ENCODE data around the gene RBBP8NL.
A peak's percentile ranks its signal among the peaks of the same experiment; 100 is the strongest.
"Not testable (repeated sequence)": the region's sequence is repeated elsewhere in the genome, so short reads cannot be mapped to it uniquely, and the experiment has no call there.

Gene RBBP8NL

DNA sequence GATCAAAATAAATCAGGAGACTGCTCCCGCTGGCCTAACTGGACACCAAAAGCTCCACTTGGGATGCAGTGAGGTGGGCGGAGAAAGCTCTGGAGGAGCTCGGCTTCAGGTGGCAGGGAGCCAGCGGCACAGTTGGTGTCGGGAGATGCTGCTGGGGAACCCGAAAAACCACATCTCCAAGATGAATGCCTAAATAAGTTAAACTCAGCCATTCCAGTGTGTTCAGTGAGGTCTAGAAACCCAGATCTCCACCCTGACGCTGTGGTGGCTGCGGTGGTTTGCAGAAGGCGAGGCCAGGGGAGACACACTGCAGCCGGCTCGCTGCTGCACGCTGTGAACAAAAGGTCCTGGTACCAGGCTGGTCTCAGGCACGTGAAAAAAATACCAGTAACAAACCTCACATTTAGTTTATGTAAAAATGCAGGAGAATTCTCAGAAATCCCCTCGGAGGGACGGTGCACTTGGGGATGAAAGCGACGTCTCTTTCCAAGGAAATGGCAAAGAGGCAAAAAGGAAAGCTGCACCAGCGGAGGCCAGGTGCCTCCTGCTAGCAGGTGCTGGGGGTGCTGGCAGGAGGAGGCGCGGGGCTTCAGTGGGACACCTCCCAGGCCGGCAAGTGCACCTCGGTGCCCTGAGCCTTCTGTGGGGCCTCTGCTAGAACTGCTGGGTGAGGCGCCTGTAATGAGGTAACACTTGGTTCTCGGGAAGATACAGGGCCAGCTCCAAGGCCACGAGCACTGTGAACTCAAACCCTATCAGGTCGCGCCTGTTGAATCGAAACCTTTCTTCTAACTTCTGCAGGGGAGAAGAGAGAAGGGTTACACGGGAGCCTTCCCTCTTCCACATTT lies 36.8 kb downstream of the RBBP8NL start:
- DNase-seq, result no peak

DNA sequence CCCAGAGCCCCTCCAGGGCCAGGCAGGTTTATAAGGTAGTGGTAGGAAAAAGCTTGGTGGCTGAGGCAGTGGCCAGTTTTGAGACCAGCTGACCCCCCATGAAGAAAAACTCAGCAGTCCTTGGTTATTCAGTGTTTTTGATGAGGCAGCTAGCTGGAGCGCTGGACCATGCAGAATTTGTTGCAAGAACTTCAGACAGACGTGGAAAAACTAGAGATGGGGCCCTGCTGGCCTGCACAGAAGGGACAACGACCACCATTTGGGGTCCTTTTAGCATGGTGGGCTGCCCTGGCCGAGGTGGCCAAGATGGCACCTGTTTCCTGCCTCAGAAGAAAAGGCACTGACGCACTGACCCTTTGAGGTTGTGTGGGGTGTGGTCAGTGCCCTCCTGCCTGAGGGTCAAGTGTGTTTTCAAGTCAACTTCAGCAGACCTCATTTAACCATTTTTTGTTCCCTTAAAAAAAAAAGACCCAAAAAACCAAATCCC lies 37.7 kb downstream of the RBBP8NL start:
- no peak for DNase-seq

DNA sequence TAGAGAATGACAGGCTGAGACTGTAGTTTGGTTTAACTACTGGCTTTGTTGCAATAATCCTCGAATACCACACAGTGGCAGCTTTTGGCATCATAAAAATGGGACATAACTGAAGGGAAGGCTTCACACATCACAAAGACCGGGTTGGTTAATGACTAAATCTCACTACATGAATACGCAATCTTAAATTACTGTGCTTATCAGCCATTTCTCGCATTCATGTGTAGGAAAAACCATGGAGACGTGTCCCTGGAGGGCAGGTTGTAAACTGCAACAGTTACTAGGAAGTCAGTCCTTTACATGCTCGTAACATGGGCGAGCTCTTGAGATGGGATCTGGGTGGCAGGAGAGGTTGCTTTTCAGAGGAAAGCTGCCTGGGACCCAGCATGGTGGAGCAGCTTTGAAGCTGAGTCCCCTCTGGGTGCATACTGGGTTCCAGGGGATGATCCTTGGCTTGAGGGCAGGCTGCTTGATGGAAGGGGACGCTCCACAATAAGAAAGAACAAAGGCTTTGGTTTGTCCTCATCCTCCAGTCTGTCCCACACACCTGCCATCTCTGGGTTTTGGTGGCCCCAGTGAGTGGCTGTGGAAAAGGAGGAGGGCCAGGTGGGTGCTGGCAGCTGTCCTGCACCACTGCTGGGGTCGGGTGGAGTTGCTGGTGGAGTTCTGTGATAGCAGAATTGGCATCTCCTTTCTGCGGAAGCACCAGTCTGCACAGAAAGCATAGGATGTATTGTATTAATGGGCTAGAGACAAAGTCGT lies 38.3 kb downstream of the RBBP8NL start:
- DNase-seq, result no peak

DNA sequence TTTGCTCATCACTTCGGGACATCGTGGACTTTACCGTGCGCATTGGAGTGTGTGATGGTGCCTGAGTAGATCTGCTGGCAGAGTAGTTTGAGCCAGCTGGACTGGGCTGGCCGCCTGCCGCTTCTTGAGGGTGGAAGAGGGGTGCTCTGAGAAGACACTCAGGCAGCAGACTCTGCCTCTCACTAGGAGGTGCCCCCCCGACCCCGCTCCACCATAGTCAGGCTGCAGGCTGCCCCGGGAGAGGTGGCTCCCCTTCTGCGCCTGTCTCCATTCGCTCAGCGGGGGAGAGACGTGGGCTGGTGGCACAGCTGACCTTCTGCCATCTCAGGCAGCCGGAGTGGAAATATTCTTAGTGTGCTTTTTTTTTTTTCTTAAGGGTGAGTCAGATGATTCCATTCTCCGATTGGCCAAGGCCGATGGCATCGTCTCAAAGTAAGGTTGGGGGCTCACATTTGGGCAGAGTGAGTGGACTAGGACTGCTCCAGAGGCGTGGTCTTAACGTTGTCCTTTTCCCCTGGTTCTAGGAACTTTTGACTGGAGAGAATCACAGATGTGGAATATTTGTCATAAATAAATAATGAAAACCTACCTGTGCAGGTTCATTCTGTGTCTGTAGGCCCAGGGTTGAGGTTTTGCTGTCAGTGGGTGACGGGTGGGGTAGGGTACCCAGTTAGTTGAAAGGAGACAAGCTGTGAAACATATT lies 39.3 kb downstream of the RBBP8NL start:
- DNase-seq, result no peak

DNA sequence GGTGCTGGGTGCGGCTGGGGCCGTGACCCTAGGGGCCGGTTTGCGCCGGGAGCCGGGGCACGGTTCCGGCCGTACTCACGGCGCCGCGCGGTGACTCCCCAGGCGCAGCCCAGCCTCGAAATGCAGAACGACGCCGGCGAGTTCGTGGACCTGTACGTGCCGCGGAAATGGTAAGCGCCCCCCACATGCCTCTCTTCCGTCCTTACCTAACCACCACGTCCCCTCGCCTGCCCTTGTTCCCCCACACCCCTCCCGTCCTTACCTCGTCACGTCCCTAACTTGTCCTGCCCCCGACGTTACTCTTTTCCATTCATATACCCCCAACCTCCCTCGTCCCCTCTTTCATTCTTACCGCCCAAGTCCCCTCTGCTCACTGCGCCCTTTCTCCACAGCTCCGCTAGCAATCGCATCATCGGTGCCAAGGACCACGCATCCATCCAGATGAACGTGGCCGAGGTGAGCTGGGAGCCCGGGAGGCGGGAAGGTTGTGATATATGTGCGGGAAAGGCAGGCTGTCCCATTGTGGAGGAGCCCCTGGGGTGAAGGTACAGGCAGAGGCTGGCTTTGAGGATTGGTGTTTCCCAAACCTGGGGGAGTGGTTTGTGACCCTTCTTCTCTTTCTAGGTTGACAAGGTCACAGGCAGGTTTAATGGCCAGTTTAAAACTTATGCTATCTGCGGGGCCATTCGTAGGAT lies 40.0 kb downstream of the RBBP8NL start:
- DNase-seq, result no peak

DNA sequence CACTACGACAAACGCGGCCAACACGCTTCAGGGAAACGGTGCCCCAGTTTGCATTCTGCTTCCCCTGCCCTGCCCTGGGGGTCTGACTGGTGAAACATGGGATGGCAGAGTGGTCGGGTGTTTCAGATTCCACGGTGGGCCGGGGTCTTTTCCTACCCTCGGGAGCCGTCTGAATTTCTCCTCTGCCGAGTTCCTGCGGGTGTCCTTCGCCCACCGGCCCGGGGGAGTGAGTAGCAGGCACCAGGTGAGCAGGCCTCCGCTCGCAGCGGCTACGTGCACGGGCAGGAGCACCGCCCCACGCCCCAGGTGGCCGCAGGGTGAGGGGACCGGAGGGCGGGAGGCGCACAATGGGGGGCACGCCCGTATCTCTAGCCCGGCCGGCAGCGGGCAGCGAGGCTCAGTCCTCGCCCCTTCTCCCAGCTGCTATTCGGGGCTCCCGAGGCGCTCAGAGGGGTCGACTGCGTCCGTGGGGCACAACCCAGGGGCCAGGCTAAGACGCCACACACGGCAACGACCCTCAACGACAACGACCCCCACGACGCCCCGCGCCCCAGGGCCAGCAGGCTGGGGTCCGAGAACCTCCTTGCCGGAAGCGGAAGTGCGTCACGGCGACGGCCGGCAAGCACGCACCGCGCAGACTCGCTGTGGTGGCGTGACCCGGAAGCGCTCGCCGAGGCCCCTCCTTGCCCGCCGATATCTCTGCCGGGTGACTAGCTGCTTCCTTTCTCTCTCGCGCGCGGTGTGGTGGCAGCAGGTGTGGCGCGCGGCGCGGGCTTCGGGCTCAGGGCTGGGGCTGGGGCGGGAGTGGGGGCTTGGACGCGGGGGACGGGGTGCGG lies 40.7 kb downstream of the RBBP8NL start, which contains the start of gene RPS21:
TSS of gene RPS21 (plus strand) at position 721 of the 836 bp plus-strand sequence. CDS start 236 bp downstream, outside the sequence.
- peak; percentile 96 for DNase-seq

DNA sequence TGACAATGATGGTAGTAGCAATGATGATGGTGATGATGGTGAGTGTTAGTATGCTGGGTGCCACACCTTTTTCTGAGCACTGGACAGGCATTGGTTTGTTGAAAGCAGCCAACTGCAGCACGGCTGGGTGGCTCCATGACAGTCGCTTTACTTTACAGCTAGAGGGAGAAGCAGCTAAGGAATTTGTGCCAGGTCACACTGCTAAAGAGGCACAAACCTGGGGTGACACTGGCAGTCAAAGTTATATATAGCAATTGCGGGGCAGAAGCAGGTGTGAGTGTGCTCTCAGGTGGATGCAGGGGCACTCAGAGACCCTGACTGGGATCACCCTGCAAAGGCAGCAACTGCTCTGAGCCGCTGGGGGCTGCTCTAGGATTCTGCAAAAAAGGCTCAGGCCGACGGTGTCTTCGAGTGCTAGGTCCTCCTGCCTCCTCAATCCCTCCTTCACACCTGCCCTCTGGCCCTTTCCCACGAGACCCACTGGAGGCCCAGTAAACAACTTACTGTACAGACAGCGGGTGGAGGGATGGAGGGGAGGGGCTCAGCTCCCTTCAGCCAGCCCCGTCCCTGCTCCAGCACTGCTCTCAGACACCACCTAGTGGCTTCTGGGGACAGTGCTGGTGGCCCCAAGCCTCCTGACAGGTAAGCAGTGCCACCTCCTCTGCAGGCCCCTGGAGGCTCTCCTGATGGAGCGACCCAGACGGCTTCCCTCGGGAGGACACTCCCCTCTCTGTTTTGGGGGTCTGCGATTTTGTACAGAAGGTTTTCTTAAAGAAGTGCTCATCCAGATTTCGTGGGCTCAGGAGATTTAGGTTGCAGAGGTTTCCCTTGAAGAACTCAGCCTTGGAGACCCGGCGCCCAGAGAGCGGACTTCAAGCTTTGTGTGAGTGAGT lies 44.8 kb downstream of the RBBP8NL start:
- DNase-seq, result peak; percentile 91

DNA sequence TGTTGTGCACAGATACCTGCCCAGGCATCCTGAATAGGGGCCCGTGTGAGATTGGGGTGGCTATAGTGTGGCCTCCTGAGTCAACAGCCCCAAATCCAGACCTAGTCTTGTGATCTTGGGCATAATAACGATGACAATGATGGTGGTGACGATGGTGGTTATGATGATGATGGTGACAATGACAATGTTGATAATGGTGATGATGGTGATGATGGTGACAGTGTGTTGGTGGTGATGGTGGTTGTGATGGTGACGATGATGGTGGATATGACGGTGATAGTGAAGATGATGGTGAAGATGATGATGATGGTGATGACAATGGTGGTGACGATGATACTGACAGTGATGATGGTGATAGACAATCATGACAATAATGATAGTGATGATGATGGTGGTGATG lies 45.5 kb downstream of the RBBP8NL start:
- no peak for DNase-seq

DNA sequence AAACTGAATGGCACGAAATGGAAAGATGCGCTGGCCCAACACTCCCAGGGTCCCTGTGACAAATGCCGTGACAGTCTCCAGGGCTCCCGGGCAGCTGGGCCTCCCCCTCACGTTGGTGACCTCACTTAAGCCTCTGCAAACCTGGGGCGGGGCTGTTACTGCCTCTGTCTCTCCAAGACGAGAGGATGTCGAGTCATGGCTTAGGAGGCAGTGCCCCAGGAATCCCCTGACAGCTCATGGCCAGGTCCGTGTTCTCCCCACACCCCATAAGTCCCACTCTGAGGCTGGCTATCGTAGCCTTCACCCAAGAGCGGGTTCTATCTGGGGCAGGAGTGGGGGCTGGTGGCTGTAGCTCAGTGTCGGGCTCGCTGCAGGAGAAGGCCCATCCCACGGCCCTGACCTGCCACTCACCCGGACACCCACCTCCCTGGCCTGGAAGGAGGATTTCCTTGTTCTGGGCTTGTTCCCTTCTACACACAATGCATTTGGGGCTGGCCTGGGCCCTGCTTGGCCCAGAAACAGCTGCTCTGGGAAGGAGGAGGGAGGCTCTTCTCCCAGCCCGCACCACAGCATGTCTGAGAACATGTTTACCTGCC lies 46.0 kb downstream of the RBBP8NL start:
- no peak for DNase-seq

DNA sequence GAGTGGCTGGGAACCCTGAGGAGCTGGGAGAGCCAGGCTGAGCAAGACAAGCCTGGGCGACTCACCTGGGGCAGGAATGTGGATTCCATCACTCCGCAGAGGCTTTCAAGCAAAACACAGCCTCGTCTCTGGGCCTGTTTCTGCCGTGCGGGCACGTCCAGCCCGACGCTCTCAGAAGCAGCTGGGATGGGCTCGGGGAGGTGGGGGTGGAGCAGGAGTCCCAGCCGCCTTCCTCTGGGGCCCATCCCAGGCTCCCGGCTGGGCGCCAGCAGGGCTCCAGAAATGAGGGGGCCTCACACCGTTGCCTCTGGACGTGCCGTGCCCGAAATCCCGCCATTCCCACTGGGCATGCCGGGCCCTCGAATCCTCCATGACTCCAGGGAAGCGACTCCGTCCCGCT lies 49.1 kb downstream of the RBBP8NL start:
- DNase-seq, result no peak

DNA sequence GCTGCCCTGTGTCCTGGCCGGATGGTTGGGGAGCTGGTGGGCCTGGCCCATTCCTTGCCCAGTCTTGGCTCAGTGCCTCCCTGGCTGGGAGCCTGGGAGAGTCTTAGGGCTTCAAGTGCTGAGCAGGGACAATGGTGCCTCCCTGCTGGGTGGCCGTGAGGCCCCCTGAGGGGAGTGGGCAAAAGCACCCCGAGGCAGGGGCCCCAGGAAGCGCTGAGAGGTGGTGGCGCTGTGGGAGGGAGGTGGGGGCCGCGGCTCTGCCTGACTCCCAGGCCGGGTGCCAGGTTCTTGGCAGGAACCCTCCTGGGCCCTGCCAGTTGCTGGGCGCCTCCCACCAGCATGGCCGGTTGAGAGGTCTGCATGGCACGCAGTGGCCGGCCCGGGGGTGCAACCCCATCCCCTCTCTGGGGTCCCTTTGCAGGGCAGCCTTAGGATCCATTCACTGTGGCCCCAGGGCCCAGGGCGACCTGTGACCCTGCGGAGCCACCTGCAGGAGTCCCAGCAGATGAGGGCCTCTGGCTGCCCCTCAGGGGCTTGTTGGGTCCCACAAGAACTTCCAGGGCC lies 49.6 kb downstream of the RBBP8NL start:
- DNase-seq, result peak; percentile 55

DNA sequence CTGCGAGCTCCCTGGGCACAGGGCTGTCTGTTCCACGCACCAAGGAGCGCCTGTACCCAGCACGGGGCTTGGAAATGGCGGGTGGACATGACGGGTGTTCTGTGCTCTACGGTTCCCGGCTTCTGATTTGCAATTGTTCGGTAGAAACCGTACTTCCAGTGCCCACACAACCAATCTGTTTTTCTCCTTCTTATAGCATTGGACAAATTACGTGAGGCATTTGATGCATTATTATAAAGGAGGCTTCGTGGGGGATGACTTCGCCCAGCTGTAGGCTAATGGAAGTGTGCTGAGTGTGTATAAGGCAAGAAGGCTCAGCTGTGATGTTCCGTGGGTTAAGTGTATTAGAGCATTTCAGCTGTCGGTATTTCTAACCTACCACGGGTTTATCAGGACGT lies 50.3 kb downstream of the RBBP8NL start:
- DNase-seq, result no peak

DNA sequence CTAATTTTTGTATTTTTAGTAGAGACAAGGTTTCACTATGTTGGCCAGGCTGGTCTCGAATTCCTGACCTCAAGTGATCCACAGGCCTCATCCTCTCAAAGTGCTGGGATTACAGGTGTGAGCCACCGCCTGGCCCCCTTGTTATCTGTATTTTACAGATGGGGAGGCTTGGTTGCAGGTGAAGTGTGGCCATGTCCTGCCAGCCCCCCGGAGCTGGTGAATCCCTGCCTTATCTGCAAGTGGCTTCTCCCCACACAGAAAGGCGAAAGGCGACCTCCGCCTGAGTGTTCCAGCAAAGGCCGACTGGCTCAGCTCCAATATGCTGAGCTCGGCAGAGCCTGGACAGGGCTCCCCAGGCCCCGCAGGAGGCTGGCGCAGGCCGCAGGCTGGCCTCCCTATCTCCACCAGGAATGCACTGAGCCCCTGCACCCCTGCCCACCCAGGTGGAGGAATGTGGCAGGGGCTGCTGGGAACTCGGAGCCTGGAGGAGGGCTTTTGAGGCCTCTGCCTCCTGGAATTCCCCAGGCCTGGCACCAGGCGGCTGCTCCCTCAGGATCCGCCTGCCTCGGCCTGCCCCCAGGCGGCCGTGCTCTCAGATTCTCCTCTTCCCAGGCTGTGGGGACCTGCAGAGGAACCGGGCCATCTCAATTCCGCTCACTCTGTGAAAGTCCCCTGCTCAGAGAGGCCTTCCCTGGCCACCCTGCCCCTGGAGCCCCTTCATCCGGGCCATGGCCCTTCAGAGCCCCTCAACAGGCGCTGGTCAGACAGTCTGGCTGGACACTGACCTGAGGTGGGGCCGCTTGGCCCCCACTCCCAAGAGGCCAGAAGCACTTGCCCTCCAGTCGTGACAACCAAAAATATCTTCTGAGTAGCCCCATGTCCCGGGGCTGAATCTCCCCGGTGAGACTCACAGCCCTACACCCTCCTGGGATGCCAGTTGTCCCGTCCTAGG lies 51.0 kb downstream of the RBBP8NL start:
- DNase-seq, result no peak

DNA sequence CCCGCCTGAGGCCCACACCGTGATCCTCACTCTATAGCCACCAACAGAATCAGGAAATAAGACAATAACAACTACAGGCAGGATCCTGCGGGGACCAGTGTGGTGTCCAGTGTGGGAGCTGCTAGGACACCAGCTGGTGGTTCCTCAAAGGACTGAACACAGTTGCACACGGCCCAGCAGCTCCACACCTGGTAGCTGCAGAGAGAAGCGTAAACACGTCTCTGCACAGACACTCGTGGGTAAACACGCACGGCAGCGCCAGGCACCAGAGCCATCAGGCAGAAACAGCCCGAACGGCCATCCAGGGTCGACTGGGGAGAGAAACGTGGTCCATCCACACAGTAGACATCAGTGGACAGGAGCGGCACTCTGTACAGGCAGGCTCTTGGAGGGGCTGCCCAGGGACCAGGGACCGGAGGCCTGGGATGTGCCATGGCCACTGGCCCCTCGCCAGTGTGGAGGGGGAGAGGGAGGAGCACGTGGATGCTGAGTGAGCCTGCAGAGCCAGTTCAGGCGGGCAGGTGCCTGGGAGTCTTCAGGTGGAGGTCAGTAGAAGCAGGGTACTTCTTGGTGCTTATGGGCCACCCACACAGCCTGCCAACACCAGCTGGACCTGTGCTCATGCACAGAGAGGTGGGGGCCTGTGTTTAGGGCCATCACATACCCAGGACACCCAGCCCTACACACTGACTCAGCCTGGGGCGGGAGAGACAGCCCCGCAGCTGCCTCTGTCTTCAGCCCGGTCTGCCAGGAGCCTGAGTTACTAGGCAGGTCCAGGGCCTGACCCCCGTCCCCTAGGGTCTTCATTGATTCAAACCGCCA lies 52.8 kb downstream of the RBBP8NL start:
- DNase-seq, result no peak

DNA sequence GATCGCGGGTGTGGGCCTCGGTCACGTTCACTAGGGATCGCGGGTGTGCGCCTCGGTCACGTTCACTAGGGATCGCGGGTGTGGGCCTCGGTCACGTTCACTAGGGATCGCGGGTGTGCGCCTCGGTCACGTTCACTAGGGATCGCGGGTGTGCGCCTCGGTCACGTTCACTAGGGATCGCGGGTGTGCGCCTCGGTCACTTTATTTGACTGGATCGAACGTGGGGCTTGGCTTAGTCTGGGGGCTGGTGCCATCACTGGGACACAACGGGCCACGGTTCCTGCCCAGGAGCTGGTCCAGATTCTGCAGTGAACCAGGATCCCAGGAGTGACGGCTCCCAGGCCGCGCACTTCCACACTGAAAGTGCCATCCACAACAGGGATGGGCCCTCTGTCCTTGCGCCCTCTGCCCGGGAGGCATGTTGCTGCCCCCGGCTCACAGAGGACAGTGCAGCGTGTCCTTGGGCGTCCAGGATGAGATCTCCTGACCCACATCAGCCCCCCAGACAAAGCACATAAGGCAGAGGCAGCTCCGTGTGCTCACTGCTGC lies 53.6 kb downstream of the RBBP8NL start:
- DNase-seq, result not testable (repeated sequence)

DNA sequence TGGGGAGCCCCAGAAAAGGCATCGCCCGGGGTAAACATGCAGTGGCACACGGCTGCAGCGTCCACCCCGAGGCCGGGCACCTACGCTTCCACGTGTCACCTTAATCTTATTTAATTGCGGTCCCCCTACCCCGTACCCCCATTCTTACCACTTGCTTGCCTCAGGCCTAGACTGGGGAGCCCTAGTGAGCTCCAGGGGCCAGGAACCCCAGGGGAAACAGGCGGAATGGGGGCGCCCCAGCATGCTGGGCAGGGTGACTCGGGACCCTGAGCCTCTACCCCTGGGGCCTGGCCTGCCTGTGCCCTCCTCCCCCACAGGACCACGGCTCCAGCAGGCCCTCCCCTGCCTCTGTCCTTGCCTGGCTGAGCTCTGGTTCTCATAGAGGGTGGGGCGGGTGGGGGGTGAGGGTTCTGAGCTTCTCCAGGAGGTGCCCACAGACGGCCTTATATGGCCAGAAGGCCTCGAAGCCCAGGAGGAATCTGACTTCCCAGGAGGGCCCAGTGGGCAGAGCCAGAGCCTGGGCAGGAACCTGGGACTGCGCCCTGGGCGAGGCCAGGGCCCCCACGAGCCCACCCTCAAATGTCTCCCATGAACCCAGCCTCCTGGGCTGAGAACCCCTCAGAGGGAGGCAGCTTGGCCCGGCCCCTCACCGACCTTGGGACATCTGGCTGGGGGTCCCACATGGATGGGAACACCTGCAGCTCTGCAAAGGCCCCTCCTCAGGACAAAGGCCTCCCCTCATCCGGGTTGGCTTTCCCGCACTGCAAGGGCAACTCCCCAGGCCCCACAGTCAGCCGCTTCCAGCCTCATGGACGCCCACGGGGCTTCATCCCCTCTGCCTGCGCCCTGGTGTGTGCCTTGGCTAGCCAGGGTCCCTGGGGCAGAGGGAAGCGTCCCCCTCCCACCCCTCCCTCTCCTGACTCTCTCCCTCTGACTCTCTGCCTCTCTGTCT lies 55.0 kb downstream of the RBBP8NL start:
- DNase-seq, result no peak

Data from NCI-H345 (cell line).